ENCODE results near the gene STEAP4.

The STEAP4 gene
- total RNA-seq: 0 reads per million in 3 experiments

- no peak for DNase-seq
Observed at GRCh38 chr7:88306590-88307048, at the start of gene STEAP4. Gene STEAP4 (minus strand): TSS chr7:88306894. CDS start chr7:88284269, 22,625 bp downstream.

GRCh38 chr7:88355011-88355410 is 48.3 kb upstream of the STEAP4 start:
- no peak for DNase-seq

- DNase-seq: no peak
Observed at GRCh38 chr7:88350118-88350517, 43.4 kb upstream of the STEAP4 start.

GRCh38 chr7:88347517-88347916 is 40.8 kb upstream of the STEAP4 start:
- no peak for DNase-seq

- DNase-seq: no peak
Observed at GRCh38 chr7:88347090-88347489, 40.4 kb upstream of the STEAP4 start.

GRCh38 chr7:88346357-88346756 is 39.7 kb upstream of the STEAP4 start:
- DNase-seq: no peak

GRCh38 chr7:88344956-88345832 is 38.5 kb upstream of the STEAP4 start:
- DNase-seq: no peak

- DNase-seq: no peak
Observed at GRCh38 chr7:88344271-88344670, 37.6 kb upstream of the STEAP4 start.

GRCh38 chr7:88339195-88339922 is 32.7 kb upstream of the STEAP4 start:
- DNase-seq: no peak

GRCh38 chr7:88338503-88338902 is 31.8 kb upstream of the STEAP4 start:
- no peak for DNase-seq

- no peak for DNase-seq
Observed at GRCh38 chr7:88337572-88337971, 30.9 kb upstream of the STEAP4 start.

- DNase-seq: no peak
Observed at GRCh38 chr7:88331322-88331721, 24.6 kb upstream of the STEAP4 start.

GRCh38 chr7:88329532-88330463 is 23.1 kb upstream of the STEAP4 start:
- no peak for DNase-seq

- DNase-seq: no peak
Observed at GRCh38 chr7:88328787-88329186, 22.1 kb upstream of the STEAP4 start.

GRCh38 chr7:88324699-88325098 is 18.0 kb upstream of the STEAP4 start:
- no peak for DNase-seq

- DNase-seq: no peak
Observed at GRCh38 chr7:88322151-88322550, 15.5 kb upstream of the STEAP4 start.

- DNase-seq: no peak
Observed at GRCh38 chr7:88321694-88322093, 15.0 kb upstream of the STEAP4 start.

- DNase-seq: no peak
Observed at GRCh38 chr7:88318196-88318595, 11.5 kb upstream of the STEAP4 start.

GRCh38 chr7:88317422-88317821 is 10.7 kb upstream of the STEAP4 start:
- DNase-seq: no peak

- no peak for DNase-seq
Observed at GRCh38 chr7:88316456-88316855, 9.8 kb upstream of the STEAP4 start.

- DNase-seq: no peak
Observed at GRCh38 chr7:88315522-88315921, 8.8 kb upstream of the STEAP4 start.

- DNase-seq: no peak
Observed at GRCh38 chr7:88314061-88314491, 7.4 kb upstream of the STEAP4 start.

Measured in central memory CD4-positive, alpha-beta T cell (primary cell).